Measurements from ENCODE around the gene SERPINA5.

SERPINA5 gene

DNA sequence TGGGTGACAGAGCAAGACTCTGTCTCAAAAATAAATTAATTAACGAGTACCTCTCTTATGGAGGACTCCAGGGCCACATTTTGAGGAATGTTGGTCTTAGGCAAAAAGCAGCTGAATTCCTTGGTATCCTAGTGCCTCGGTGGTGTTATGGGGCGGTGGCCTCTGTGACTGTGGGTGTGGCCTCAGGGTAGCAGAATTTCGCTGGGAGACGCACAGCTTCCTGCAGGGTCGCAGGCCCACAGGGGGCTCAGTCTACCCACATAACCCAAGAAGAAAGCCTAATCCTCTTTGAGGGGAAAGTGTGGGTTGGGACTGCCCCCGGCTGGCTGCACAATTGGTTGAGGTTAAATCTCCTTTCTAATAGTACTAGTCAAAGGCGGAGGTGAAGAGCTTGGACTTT, 31.2 kb upstream of the SERPINA5 start:
- no peak for DNase-seq (ENCODE audit: low read depth in 2 of 2)

DNA sequence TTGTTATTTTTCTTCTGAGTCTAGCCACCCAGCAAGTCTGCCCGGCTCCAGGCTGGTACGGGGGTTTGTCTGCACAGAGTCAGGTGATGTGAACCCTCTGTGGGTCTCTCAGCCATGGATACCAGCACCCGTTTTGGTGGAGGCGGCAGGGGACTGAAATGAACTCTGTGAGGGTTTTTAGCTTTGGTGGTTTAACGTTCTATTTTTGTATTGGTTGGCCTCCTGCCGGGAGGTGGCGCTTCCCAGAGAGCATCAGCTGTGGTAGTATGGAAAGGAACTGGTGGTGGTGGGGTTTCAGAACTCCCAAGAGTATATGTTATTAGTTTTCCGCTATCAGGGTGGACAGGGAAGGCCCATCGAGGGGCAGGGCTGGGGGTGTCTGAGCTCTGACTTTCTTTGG, 25.2 kb upstream of the SERPINA5 start:
- DNase-seq (ENCODE audit: low read depth in 2 of 2), result no peak

GRCh38 chr14:94557327-94557726, 23.9 kb upstream of the SERPINA5 start:
- DNase-seq (ENCODE audit: low read depth in 2 of 2), result no peak

DNA sequence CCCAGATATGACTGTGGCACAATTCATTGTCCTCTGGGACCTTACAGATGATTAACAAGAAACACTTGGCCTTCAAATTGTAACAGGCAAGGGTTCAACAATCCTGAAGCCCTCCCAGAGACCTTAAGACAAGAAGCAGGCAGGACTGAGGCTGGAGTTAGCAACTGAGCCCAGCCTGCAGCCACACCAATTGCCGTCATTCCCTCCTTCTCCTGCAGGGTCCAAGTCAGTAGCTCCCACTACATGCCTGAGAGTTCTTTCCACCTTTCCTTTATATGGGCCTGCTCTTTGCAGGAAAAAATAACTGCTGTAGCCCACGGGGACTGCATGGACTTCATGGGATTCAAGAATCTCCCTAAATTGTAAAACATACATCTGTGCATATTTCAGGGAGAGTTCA, 22.4 kb upstream of the SERPINA5 start:
- DNase-seq (ENCODE audit: low read depth in 2 of 2), result no peak

DNA sequence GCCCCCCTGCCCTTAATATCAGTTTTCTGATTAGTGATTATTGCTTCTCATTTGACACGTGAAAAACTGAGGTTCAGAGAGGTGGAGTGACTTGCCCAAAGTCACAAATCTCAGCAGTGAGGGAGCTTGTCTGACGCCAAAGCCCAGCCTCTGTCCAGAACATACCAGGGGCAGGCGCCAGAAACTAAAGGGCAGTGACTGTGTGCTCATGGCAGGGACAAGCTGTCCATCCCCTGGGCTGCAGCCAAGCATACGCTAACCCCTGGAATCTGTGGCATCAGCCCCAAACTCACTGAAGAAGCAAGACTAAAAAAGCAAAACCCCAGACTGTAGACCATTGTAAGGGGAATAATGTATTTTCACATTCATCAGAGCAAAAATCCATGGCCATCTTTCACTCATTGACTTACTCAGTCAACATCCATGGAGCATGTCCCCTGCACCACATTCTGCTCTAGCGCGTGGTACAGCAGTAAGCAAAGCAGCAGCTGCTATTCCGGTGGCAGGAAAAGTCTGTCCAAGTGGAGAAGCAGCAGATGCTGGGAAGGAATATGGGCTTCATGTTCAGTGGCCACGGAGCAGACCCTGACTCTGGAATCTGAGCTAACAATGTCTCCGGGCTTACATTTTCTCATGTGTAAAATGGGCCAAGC, 21.5 kb upstream of the SERPINA5 start:
- DNase-seq (ENCODE audit: low read depth in 2 of 2), result no peak

DNA sequence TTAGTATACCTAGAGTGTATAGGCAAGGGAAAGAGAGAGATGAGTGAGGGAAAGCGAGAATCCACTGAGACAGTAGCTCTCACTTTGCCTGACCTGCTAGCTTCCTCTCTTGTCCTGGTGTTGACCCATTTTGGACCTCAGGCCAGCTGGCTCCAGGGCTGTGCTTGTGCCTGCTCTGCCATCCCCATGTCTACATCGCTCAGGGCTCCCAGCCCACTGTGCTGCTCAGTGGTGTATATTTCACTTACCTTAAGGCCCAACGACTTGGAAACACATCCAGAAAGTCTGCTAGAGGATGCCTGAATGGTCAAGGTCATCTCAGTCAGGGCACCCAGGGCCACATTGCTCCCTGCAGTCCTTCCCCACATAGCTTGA, 20.9 kb upstream of the SERPINA5 start:
- no peak for DNase-seq (ENCODE audit: low read depth in 2 of 2)

- DNase-seq (ENCODE audit: low read depth in 2 of 2), result no peak
These were observed 20.2 kb upstream of the SERPINA5 start, which contains the start of gene SERPINA4 for GRCh38 chr14:94560751-94561655. Gene SERPINA4 (plus strand): TSS chr14:94561442. CDS start chr14:94563483, 2,041 bp downstream.

- DNase-seq (ENCODE audit: low read depth in 2 of 2), result no peak
These were observed 19.6 kb upstream of the SERPINA5 start for GRCh38 chr14:94561656-94562010.

GRCh38 chr14:94562022-94562421, 19.2 kb upstream of the SERPINA5 start:
- DNase-seq (ENCODE audit: low read depth in 2 of 2), result no peak

GRCh38 chr14:94562941-94563883, 18.0 kb upstream of the SERPINA5 start:
- no peak for DNase-seq (ENCODE audit: low read depth in 2 of 2)

DNA sequence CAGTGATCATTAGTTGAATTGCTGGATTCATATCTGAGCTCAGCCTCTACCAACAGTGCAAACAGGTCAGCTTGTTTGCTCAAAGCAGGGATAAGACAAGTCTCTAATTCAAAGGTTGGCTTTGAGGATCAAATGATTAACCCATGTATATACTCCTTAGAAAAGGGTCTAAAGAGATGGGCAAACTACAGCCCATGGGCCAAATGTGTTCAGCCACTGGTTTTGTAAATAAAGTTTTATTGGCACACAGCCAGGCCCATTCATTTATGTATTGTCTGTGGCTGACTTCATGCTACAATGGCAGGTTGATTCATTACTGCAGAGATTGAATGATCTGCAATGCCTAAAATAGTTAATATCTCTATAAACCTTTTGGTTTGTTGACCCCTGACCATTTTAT, 16.8 kb upstream of the SERPINA5 start:
- DNase-seq (ENCODE audit: low read depth in 2 of 2), result no peak

DNA sequence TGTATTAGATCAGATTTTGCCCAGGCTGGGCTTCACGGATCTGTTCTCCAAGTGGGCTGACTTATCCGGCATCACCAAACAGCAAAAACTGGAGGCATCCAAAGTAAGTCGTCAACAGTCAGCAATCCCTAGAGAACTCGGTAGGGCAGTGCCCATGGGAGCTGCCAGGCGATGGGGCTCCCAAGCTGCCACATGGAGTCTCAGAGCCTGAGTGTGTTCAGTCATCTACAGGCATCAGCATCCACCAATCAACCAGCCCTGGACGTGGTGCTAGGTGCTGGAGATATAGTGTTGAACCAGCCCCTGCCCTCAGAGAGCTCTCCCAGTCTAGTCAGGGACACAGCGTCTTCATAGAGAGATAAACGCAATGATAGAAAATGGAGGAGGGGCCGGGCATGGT, 13.0 kb upstream of the SERPINA5 start:
- DNase-seq (ENCODE audit: low read depth in 2 of 2), result no peak

DNA sequence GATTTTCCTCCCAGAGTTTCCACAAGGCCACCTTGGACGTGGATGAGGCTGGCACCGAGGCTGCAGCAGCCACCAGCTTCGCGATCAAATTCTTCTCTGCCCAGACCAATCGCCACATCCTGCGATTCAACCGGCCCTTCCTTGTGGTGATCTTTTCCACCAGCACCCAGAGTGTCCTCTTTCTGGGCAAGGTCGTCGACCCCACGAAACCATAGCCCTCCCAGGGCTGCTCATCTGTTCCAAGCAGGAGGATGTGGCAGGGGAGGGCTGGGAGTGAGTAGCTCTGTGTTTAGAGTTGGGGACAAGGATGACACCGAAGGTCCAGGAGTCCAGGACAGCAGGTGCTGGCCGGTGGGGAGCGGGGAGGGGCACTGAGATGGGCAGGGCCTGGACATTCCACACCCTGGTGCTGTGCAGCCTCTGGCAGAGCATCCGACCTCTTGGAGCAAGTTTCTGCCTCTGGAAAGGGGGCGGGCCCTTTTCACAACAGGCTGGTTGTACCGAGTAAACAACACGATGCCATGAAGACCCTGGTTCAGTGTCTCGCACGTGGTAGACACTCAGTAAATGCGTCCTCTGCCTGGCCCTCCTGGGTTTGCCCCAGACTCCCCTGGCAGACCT, 11.7 kb upstream of the SERPINA5 start:
- no peak for DNase-seq (ENCODE audit: low read depth in 2 of 2)

DNA sequence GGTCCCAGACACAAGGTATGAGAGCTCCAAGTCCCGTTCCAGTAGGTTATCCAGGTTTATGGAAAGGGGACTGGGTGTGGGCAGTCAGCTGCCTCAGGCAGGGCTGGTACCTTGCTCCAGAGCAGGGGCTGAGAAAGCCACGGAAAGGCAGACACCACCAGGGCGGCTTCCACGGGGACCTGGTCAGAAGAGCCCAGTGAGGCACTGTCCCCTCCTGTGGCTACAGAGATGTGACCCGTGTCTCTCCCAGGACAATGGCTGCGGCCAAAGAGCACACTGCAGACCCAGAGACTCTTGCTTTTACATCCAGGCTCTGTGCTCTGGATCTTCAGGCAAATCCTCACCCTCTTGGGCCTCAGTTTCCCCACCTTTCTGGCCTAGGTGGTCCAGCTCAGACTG, 11.2 kb upstream of the SERPINA5 start:
- DNase-seq (ENCODE audit: low read depth in 2 of 2), result no peak

- no peak for DNase-seq (ENCODE audit: low read depth in 2 of 2)
These were observed 10.8 kb upstream of the SERPINA5 start for GRCh38 chr14:94570440-94570839.

- DNase-seq (ENCODE audit: low read depth in 2 of 2), result no peak
These were observed 9.8 kb upstream of the SERPINA5 start for GRCh38 chr14:94571395-94571794.

GRCh38 chr14:94571950-94572349, 9.3 kb upstream of the SERPINA5 start:
- no peak for DNase-seq (ENCODE audit: low read depth in 2 of 2)

DNA sequence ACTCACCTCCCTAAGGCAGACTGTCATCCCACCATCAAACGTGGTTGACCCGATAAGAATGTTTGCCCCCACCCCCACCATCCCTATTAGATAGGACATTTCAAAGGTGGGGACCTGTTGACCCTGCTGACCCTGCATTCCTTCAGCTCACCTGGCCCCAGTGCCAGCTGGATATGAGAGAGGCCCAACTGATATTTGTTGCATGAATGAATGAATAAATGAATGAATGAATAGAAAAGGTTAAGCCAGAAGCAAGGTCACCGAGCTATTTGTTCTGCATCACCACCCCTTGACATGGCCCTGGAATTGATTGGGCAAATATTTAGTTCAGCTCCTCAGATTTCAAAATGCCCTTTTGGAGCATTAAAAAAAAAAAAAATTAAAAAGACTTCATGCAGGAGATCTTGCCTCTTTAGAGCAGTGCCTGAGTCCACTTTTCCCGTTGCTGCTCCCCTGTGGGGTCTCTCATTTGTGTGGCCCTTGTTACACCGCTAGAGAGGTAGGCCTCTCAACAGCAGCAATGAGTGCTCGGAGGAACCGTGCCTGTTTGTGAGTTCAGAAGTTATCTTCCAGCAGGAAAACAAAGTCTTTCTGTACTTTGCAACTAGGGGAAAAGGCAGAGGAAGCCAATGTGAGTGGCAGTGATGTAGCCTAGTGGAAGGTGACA, 8.5 kb upstream of the SERPINA5 start:
- DNase-seq (ENCODE audit: low read depth in 2 of 2), result no peak

DNA sequence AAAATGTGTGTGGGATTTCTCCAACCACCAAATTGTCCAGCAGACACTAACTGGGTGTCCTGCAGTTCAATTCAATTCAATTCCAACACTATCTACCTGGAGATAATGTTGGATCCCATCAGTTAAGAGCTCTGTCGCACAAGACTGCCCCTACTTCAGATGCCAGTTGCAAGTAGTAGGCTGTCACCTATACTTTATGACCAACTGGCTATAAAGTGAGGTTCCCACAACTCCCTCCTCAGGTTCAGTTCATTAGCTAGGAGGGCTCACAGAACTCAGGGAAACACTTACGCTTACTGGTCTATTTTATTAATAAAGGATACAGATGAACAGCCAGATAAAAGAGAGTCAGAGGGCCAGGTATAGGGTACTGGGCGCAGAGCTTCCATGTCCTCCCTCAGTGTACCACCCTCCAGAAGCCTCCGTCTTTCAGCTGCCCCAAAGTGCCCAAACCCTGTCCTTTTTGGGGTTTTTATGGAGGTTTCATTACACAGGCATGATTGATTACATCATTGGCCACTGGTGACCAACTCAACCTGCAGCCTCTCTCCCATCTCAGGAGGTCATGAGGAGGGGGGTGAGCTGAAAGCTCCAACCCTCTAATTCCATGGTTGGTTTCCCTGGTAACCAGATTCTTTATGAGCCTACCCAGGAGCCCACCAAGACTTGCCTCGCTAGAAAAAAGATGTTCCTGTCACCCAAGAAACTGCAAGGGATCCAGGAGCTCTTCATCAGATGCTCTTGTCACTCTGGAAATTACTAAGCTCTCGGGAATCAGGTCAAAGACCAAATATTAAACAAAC, 7.5 kb upstream of the SERPINA5 start:
- DNase-seq (ENCODE audit: low read depth in 2 of 2), result no peak

DNA sequence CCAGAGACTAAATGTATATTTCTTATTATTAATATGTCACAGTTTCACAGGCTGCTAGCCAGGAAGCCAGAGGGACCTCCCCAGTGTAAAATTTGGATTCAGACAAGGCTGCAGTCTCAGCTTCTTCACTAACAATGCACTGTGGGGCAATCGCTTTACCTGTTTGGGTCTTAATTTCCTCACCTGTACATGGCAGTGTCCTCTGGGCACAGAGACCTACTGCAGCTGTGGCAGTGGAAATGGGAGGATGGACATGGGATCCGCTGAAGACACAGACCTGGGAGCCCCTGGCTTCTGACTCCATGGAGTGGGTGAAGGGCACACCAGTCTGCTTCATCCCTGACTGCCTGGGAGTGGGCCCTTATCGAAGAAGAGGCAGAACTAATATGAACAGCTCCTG, 6.9 kb upstream of the SERPINA5 start:
- DNase-seq (ENCODE audit: low read depth in 2 of 2), result no peak
